Measurements from ENCODE around the gene OR1F1.

Gene OR1F1

GRCh38 chr16:3144321-3144983 lies 43.6 kb upstream of the OR1F1 start:
- no peak for ATAC-seq
- no peak for TF ChIP-seq SNAI2 (CRISPR knock-in tag; IDR thresholded peaks at IDR 0.05)
- no peak for TF ChIP-seq ZNF565 (CRISPR knock-in tag; conservative IDR thresholded peaks at IDR 0.05; ENCODE audit: low read depth)

- TF ChIP-seq TSHZ2 (CRISPR knock-in tag; IDR thresholded peaks at IDR 0.05), result no peak
- ATAC-seq, result no peak
Observed at GRCh38 chr16:3145151-3145550, 42.9 kb upstream of the OR1F1 start.

- ATAC-seq, result no peak
- TF ChIP-seq PATZ1 (CRISPR knock-in tag; IDR thresholded peaks at IDR 0.05; ENCODE audit: borderline replicate concordance) (no peak), ZFP3 (CRISPR knock-in tag; IDR thresholded peaks at IDR 0.05) (no peak), SNAI2 (CRISPR knock-in tag; IDR thresholded peaks at IDR 0.05) (no peak), ZNF70 (CRISPR knock-in tag; IDR thresholded peaks at IDR 0.05) (no peak), ARNTL (CRISPR knock-in tag; IDR thresholded peaks at IDR 0.05; ENCODE audit: borderline replicate concordance, low read depth) (no peak), TCF4 (CRISPR knock-in tag; IDR thresholded peaks at IDR 0.05; ENCODE audit: borderline replicate concordance) (no peak), ZC3H10 (CRISPR knock-in tag; IDR thresholded peaks at IDR 0.05) (no peak), POU6F1 (CRISPR knock-in tag; IDR thresholded peaks at IDR 0.05; ENCODE audit: borderline replicate concordance, low read depth) (no peak), RARB (CRISPR knock-in tag; IDR thresholded peaks at IDR 0.05) (no peak), OSR1 (CRISPR knock-in tag; IDR thresholded peaks at IDR 0.05) (no peak), BACH2 (CRISPR knock-in tag; IDR thresholded peaks at IDR 0.05; ENCODE audit: borderline replicate concordance) (no peak)
Observed at GRCh38 chr16:3145660-3146059, 42.3 kb upstream of the OR1F1 start.

- no peak for TF ChIP-seq PATZ1 (CRISPR knock-in tag; IDR thresholded peaks at IDR 0.05; ENCODE audit: borderline replicate concordance)
- no peak for TF ChIP-seq ZFP30 (CRISPR knock-in tag; IDR thresholded peaks at IDR 0.05)
- no peak for TF ChIP-seq SNAI2 (CRISPR knock-in tag; IDR thresholded peaks at IDR 0.05)
- TF ChIP-seq OSR1 (CRISPR knock-in tag; IDR thresholded peaks at IDR 0.05), result no peak
- no peak for TF ChIP-seq ESRRG (CRISPR knock-in tag; IDR thresholded peaks at IDR 0.05)
- no peak for ATAC-seq
Observed at GRCh38 chr16:3147046-3147756, 40.8 kb upstream of the OR1F1 start.

- ATAC-seq, result no peak
- TF ChIP-seq TSHZ2 (CRISPR knock-in tag; IDR thresholded peaks at IDR 0.05) (no peak), ZNF565 (CRISPR knock-in tag; conservative IDR thresholded peaks at IDR 0.05; ENCODE audit: low read depth) (no peak), CSRNP3 (CRISPR knock-in tag; IDR thresholded peaks at IDR 0.05) (no peak), ZNF70 (CRISPR knock-in tag; IDR thresholded peaks at IDR 0.05) (no peak)
Observed at GRCh38 chr16:3147757-3148104, 40.3 kb upstream of the OR1F1 start.
